ENCODE results near the gene SALL4. TPM values are rescaled to one million over a fixed set of nuclear protein-coding genes. Genes with fewer than 3 reads are reported as not detected.

SALL4 gene
- 92.3 TPM for polyA plus RNA-seq (2013, experiment 1 of 2)
- polyA plus RNA-seq (2013, experiment 2 of 2), result 94.0 TPM

DNA sequence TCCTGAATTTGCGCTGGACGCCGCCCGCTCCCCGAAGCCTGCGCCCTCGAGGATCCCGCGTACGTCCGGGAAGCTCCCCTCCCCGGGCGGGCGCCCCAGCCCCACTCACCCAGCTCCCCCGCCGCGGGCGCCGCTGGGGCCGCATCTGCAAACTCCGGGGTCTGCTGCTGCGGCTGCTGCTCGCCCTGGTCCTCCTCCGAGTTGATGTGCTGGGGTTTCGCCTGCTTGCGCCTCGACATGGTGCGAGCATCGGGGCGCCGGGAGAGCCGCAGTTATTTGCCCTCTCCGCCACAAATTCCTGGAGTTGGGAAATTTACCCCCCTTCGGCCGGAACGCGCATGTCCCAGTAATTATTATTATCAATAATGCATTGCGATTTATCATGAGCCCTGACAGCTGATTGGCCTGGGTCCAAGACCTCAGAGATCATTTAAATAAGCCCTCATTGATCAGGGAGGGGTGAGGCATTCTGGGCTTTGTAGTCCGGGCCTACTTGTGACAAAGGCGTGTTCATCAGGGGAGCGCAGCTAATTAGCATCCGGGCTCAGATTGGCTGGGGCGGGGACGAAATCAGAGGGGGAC, at the start of gene SALL4:
SALL4 (minus strand) TSS at position 352 of the 582 bp plus-strand sequence; CDS start at position 239, 113 bp downstream.
- Histone ChIP-seq H3K4me2 (ENCODE audit: low read length) (peak within 1 kb of the TSS; percentile 33), H3K27me3 (ENCODE audit: insufficient read depth, low read length, poor library complexity) (no peaks in the 10 kb centered on the region), H2BK5ac (ENCODE audit: low read length) (peak within 1 kb of the TSS; percentile 80), H3K4me3 (ENCODE audit: low read length) (peak within 1 kb of the TSS; percentile 94), H3K79me1 (ENCODE audit: low read length) (no peaks in the 10 kb centered on the region), H3K9ac (ENCODE audit: low read length) (peak within 1 kb of the TSS; percentile 95), H2AK5ac (ENCODE audit: low read length) (peak within 1 kb of the TSS; percentile 30), H4K5ac (ENCODE audit: low read length) (peak within 1 kb of the TSS; percentile 79), H3K23ac (ENCODE audit: low read length) (no peak within 1 kb of the TSS), H3K4ac (ENCODE audit: low read depth, low read length) (peak within 1 kb of the TSS; percentile 99), H3K36me3 (ENCODE audit: control insufficient read depth, insufficient read depth, low read length) (no peaks in the 10 kb centered on the region), H3K18ac (ENCODE audit: low read length) (peak within 1 kb of the TSS; percentile 82), H4K8ac (ENCODE audit: low read depth, low read length) (no peak within 1 kb of the TSS), H3K79me2 (ENCODE audit: control insufficient read depth, insufficient read depth, low read length) (peaks cover 42% of the 10 kb centered on the region), H3K27ac (ENCODE audit: low read depth, low read length) (peak within 1 kb of the TSS; percentile 94), H2BK15ac (replicated peaks; ENCODE audit: low read depth) (no peak within 1 kb of the TSS), H3K56ac (ENCODE audit: low read length) (peak within 1 kb of the TSS; percentile 95), H3K4me1 (ENCODE audit: control insufficient read depth, low read depth, low read length) (peaks cover 4% of the 10 kb centered on the region), H2BK120ac (ENCODE audit: low read depth, low read length) (peak within 1 kb of the TSS; percentile 50)
- no CpG with 5 or more reads among the region's 44 CpGs for WGBS (ENCODE audit: extremely low coverage, insufficient coverage, low lambda C conversion rate)
- DNase-seq, result peak; percentile 99

DNA sequence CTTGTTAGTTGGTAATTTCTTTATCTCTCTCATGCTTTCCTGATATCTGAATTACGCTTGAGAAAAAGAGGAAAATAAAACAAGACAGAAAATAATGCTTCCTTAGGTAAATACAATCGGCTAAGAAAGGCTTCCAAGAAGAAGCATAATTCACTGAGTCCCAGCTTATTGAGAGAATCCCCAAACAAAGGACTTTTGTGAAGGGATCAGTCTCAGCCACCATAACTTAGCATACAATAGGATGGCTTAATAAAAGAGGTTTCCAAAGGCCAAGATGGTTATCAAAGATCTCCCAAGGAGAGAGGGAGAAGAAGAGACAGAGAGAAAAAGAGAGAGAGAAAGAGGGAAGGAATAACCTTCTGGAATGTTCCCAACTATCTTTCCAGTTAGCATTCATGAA, 46.0 kb upstream of the SALL4 start:
- Histone ChIP-seq H3K36me3 (ENCODE audit: control insufficient read depth, insufficient read depth, low read length) (no peaks in the 10 kb centered on the region), H3K4ac (ENCODE audit: low read depth, low read length) (peak overlapping the region; percentile 81), H3K27ac (ENCODE audit: low read depth, low read length) (no peak overlapping the region), H3K79me2 (ENCODE audit: control insufficient read depth, insufficient read depth, low read length) (no peaks in the 10 kb centered on the region), H2BK120ac (ENCODE audit: low read depth, low read length) (no peak overlapping the region), H2AK5ac (ENCODE audit: low read length) (no peak overlapping the region), H3K27me3 (ENCODE audit: insufficient read depth, low read length, poor library complexity) (no peaks in the 10 kb centered on the region), H3K56ac (ENCODE audit: low read length) (peak overlapping the region; percentile 65), H3K23ac (ENCODE audit: low read length) (no peak overlapping the region), H3K4me3 (ENCODE audit: low read length) (no peak overlapping the region), H3K4me1 (ENCODE audit: control insufficient read depth, low read depth, low read length) (no peaks in the 10 kb centered on the region), H2BK15ac (replicated peaks; ENCODE audit: low read depth) (no peak overlapping the region), H3K79me1 (ENCODE audit: low read length) (no peaks in the 10 kb centered on the region), H2BK5ac (ENCODE audit: low read length) (no peak overlapping the region), H4K8ac (ENCODE audit: low read depth, low read length) (no peak overlapping the region), H4K5ac (ENCODE audit: low read length) (no peak overlapping the region), H3K9ac (ENCODE audit: low read length) (no peak overlapping the region), H3K4me2 (ENCODE audit: low read length) (no peak overlapping the region), H3K18ac (ENCODE audit: low read length) (no peak overlapping the region)
- WGBS (ENCODE audit: extremely low coverage, insufficient coverage, low lambda C conversion rate), result no CpG with 5 or more reads among the region's 2 CpGs
- peak; percentile 80 for DNase-seq

DNA sequence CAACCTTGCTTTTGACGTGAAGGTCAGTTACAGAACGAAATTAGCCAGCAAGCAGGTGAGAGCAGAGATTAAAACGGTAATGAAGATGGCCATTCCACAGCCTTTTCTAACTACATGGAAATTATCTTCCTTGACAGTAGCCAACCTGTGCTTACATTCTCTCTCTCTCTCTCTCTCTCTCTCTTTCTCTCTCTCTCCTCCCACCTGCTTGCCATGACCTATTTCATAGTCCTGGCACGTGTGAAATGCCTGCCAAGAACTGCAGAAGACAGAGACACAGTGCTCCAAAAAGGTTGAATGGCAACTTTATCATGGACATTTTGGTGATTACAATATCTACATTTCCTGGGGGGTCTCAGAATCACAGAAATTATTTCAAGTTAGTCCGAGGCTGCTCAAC, 38.5 kb upstream of the SALL4 start:
- no peak for DNase-seq
- Histone ChIP-seq H3K4me3 (ENCODE audit: low read length) (no peak overlapping the region), H3K79me2 (ENCODE audit: control insufficient read depth, insufficient read depth, low read length) (no peaks in the 10 kb centered on the region), H3K9ac (ENCODE audit: low read length) (no peak overlapping the region), H3K18ac (ENCODE audit: low read length) (no peak overlapping the region), H4K8ac (ENCODE audit: low read depth, low read length) (no peak overlapping the region), H2BK120ac (ENCODE audit: low read depth, low read length) (no peak overlapping the region), H3K27me3 (ENCODE audit: insufficient read depth, low read length, poor library complexity) (no peaks in the 10 kb centered on the region), H3K56ac (ENCODE audit: low read length) (no peak overlapping the region), H3K36me3 (ENCODE audit: control insufficient read depth, insufficient read depth, low read length) (no peaks in the 10 kb centered on the region), H4K5ac (ENCODE audit: low read length) (no peak overlapping the region), H3K4me1 (ENCODE audit: control insufficient read depth, low read depth, low read length) (no peaks in the 10 kb centered on the region), H2BK15ac (replicated peaks; ENCODE audit: low read depth) (no peak overlapping the region), H3K79me1 (ENCODE audit: low read length) (no peaks in the 10 kb centered on the region), H3K23ac (ENCODE audit: low read length) (no peak overlapping the region), H3K4ac (ENCODE audit: low read depth, low read length) (no peak overlapping the region), H3K4me2 (ENCODE audit: low read length) (no peak overlapping the region), H2BK5ac (ENCODE audit: low read length) (no peak overlapping the region), H3K27ac (ENCODE audit: low read depth, low read length) (no peak overlapping the region), H2AK5ac (ENCODE audit: low read length) (no peak overlapping the region)
- no CpG with 5 or more reads among the region's 5 CpGs for WGBS (ENCODE audit: extremely low coverage, insufficient coverage, low lambda C conversion rate)

DNA sequence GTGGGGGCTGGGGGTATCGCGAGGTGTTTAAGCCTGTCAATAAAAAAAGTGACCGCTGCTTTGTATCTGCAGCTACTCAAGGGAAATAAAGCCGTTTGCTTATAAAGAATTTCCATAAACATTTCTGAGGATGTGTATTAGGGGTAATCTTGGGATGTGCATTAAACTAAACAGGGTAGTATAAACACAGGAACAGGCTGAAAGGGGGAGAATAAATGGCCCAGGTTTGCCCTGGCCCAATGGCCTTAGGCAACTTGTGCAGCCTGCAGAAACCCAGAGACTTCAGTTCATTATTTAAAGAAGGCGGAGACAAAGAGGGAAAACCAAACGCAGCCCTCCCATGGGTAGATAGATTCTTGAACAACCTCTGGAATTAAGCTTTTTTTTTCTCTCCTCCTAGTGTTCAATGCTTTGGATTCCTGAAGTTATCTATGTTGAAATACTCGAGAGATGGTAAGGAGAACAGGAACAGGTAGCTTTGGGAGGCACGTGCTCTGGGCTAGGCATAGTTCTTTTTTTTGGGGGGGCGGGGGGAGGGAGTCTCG, 35.6 kb upstream of the SALL4 start:
- Histone ChIP-seq H3K4ac (ENCODE audit: low read depth, low read length) (no peak overlapping the region), H3K27ac (ENCODE audit: low read depth, low read length) (no peak overlapping the region), H3K18ac (ENCODE audit: low read length) (no peak overlapping the region), H3K79me2 (ENCODE audit: control insufficient read depth, insufficient read depth, low read length) (no peaks in the 10 kb centered on the region), H3K27me3 (ENCODE audit: insufficient read depth, low read length, poor library complexity) (no peaks in the 10 kb centered on the region), H3K4me3 (ENCODE audit: low read length) (no peak overlapping the region), H4K5ac (ENCODE audit: low read length) (no peak overlapping the region), H3K56ac (ENCODE audit: low read length) (no peak overlapping the region), H3K4me2 (ENCODE audit: low read length) (no peak overlapping the region), H3K23ac (ENCODE audit: low read length) (no peak overlapping the region), H3K36me3 (ENCODE audit: control insufficient read depth, insufficient read depth, low read length) (no peaks in the 10 kb centered on the region), H4K8ac (ENCODE audit: low read depth, low read length) (no peak overlapping the region), H3K9ac (ENCODE audit: low read length) (no peak overlapping the region), H2AK5ac (ENCODE audit: low read length) (no peak overlapping the region), H2BK120ac (ENCODE audit: low read depth, low read length) (no peak overlapping the region), H3K79me1 (ENCODE audit: low read length) (no peaks in the 10 kb centered on the region), H2BK5ac (ENCODE audit: low read length) (no peak overlapping the region), H2BK15ac (replicated peaks; ENCODE audit: low read depth) (no peak overlapping the region), H3K4me1 (ENCODE audit: control insufficient read depth, low read depth, low read length) (no peaks in the 10 kb centered on the region)
- no peak for DNase-seq
- no CpG with 5 or more reads among the region's 10 CpGs for WGBS (ENCODE audit: extremely low coverage, insufficient coverage, low lambda C conversion rate)

DNA sequence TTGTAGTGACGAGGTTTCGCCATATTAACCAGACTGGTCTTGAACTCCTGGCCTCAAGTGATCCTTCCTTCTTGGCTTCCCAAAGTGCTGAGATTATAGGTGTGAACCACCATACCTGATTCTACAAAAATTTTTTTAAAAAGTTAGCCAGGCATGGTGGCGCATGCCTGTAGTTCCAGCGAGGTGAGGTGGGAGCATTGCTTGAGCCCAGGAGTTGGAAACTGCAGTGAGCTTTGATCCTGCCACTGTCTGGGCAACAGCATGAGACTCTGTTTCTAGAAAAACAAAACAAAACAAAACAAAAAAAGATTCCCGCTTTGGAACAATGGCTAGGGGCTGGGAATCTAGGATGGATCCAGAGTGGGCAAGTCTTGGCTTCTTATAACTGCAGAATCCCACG, 35.1 kb upstream of the SALL4 start:
- Histone ChIP-seq H3K23ac (ENCODE audit: low read length) (no peak overlapping the region), H4K8ac (ENCODE audit: low read depth, low read length) (no peak overlapping the region), H3K79me2 (ENCODE audit: control insufficient read depth, insufficient read depth, low read length) (no peaks in the 10 kb centered on the region), H2BK15ac (replicated peaks; ENCODE audit: low read depth) (no peak overlapping the region), H3K36me3 (ENCODE audit: control insufficient read depth, insufficient read depth, low read length) (no peaks in the 10 kb centered on the region), H3K4me1 (ENCODE audit: control insufficient read depth, low read depth, low read length) (no peaks in the 10 kb centered on the region), H3K79me1 (ENCODE audit: low read length) (no peaks in the 10 kb centered on the region), H2BK120ac (ENCODE audit: low read depth, low read length) (no peak overlapping the region), H3K9ac (ENCODE audit: low read length) (no peak overlapping the region), H3K4me3 (ENCODE audit: low read length) (no peak overlapping the region), H3K27ac (ENCODE audit: low read depth, low read length) (no peak overlapping the region), H3K18ac (ENCODE audit: low read length) (no peak overlapping the region), H2AK5ac (ENCODE audit: low read length) (no peak overlapping the region), H2BK5ac (ENCODE audit: low read length) (no peak overlapping the region), H4K5ac (ENCODE audit: low read length) (no peak overlapping the region), H3K4ac (ENCODE audit: low read depth, low read length) (no peak overlapping the region), H3K56ac (ENCODE audit: low read length) (no peak overlapping the region), H3K4me2 (ENCODE audit: low read length) (no peak overlapping the region), H3K27me3 (ENCODE audit: insufficient read depth, low read length, poor library complexity) (no peaks in the 10 kb centered on the region)
- DNase-seq, result no peak
- WGBS (ENCODE audit: extremely low coverage, insufficient coverage, low lambda C conversion rate), result no CpG with 5 or more reads among the region's 6 CpGs

DNA sequence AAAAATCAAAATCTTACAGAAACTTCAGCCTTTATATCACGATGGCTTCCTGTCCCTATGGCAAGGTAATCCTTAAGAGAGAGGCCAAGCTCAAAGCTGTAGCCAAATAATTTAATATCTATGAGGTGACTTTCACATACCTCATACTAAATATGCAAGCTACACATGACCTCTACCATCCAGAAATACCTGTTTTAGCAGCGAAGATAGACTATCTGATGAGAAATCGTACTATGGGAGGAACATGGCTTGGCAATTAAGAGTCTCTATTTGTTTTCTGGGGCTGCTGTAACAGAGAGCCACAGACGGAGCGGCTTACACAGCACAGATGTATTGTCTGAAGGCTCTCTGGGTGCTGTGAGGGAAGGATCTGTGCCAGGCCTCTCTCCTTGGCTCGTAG, 31.0 kb upstream of the SALL4 start:
- H3K18ac ChIP-seq (ENCODE audit: low read length), result no peak overlapping the region
- H2BK15ac ChIP-seq (replicated peaks; ENCODE audit: low read depth), result no peak overlapping the region
- no peak overlapping the region for H2AK5ac ChIP-seq (ENCODE audit: low read length)
- H3K4me2 ChIP-seq (ENCODE audit: low read length), result no peak overlapping the region
- no peak overlapping the region for H3K4me3 ChIP-seq (ENCODE audit: low read length)
- H2BK120ac ChIP-seq (ENCODE audit: low read depth, low read length), result no peak overlapping the region
- no peak for DNase-seq
- H3K4me1 ChIP-seq (ENCODE audit: control insufficient read depth, low read depth, low read length), result no peaks in the 10 kb centered on the region
- no peaks in the 10 kb centered on the region for H3K27me3 ChIP-seq (ENCODE audit: insufficient read depth, low read length, poor library complexity)
- no peak overlapping the region for H3K56ac ChIP-seq (ENCODE audit: low read length)
- H4K5ac ChIP-seq (ENCODE audit: low read length), result no peak overlapping the region
- no peak overlapping the region for H3K23ac ChIP-seq (ENCODE audit: low read length)
- no peak overlapping the region for H3K27ac ChIP-seq (ENCODE audit: low read depth, low read length)
- H3K36me3 ChIP-seq (ENCODE audit: control insufficient read depth, insufficient read depth, low read length), result no peaks in the 10 kb centered on the region
- H3K79me1 ChIP-seq (ENCODE audit: low read length), result no peaks in the 10 kb centered on the region
- H4K8ac ChIP-seq (ENCODE audit: low read depth, low read length), result no peak overlapping the region
- no peak overlapping the region for H3K9ac ChIP-seq (ENCODE audit: low read length)
- no peak overlapping the region for H2BK5ac ChIP-seq (ENCODE audit: low read length)
- no CpG with 5 or more reads among the region's 6 CpGs for WGBS (ENCODE audit: extremely low coverage, insufficient coverage, low lambda C conversion rate)
- H3K4ac ChIP-seq (ENCODE audit: low read depth, low read length), result no peak overlapping the region
- H3K79me2 ChIP-seq (ENCODE audit: control insufficient read depth, insufficient read depth, low read length), result no peaks in the 10 kb centered on the region
